HG02763 (cell line): ENCODE results near the gene CCDC93.

Source experiments
- ATAC-seq: cut with Tn5 transposase; IDR thresholded peaks from one replicate; pipeline ENCODE4 v1.9.1; 2021; ENCODE audit warnings: mild to moderate bottlenecking, moderate library complexity; ENCODE audit not compliant: unreplicated experiment

The CCDC93 gene

GRCh38 chr2:117921520-117921919 lies 92.3 kb downstream of the CCDC93 start:
- ATAC-seq = no peak

DNA sequence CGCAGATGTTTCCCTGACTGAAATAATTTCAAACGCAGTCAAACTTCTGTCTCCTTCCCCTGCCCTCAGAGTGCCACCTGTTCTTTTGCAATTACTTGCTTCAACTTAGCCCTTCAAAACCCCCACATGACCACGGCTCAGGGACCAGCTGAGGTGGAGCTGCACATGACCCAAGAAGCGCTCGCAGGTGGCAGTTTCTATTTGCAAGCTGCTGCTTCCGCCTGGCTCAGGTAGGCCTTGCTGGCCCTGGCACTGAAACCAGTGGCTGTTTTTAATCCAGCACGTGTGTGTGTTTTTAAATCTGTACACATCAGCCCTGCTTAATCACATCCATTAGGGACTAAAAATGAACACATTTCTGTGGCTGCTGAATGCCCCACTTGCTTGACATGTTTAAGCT lies 95.3 kb downstream of the CCDC93 start:
- ATAC-seq = no peak

- no peak for ATAC-seq
Measured at GRCh38 chr2:117917223-117917917, 96.5 kb downstream of the CCDC93 start.

DNA sequence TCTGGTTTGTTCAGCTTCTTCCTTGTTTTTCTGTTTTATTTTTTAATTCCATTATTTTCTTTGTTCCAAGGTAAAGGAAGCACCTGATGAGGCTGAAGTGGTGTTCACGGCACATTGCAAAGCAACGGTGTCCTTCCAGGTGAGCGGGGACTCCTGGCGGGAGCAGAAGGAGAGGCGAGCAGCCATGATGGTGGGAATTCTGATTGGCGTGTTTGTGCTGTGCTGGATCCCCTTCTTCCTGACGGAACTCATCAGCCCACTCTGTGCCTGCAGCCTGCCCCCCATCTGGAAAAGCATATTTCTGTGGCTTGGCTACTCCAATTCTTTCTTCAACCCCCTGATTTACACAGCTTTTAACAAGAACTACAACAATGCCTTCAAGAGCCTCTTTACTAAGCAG lies 110.9 kb downstream of the CCDC93 start:
- no peak for ATAC-seq

DNA sequence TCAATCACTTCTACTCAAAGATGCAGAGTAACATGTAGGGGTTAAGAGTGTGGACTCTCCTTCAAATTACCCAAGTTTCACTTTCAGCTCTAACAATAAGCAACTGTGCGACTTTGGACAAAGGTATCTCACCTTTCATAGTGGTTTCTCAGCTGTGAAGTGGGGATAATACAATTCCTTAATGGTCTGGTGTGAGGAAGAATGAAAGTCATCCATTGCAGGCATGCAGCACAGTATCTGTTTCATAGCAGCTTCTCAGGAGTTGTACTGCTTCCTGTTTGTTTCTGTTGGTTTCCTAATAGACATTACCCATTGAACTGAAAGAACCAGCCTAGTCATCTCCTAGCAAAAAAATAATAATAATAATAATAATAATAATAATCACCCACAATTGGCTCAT lies 125.0 kb downstream of the CCDC93 start:
- ATAC-seq = no peak

GRCh38 chr2:117885308-117885707 lies 128.6 kb downstream of the CCDC93 start:
- ATAC-seq = no peak

- ATAC-seq = no peak
Measured at GRCh38 chr2:117879003-117879402, 134.9 kb downstream of the CCDC93 start.

- ATAC-seq = no peak
Measured at GRCh38 chr2:117875786-117876185, 138.1 kb downstream of the CCDC93 start.
